Type B pancreatic cell (in vitro differentiated cells): ENCODE data around the gene CRLF1. TPM values are rescaled to one million over a fixed set of nuclear protein-coding genes. Genes with fewer than 3 reads are reported as not detected.

ENCODE experiments used
- DNase-seq: peaks from one replicate; pipeline ENCODE4 v3.0.0; 2021; ENCODE audit warnings: mixed read lengths; ENCODE audit not compliant: unreplicated experiment; ENCODE audit errors: extremely low spot score
- H3K27ac Mint-ChIP-seq: 2 replicates; pipeline ENCODE4 v1.8.0; 2021; ENCODE audit warnings: mild to moderate bottlenecking, mixed read lengths
- H3K27me3 Mint-ChIP-seq: 2 replicates; pipeline ENCODE4 v1.8.0; 2021; ENCODE audit warnings: mixed read lengths
- H3K36me3 Mint-ChIP-seq: 2 replicates; pipeline ENCODE4 v1.8.0; 2021; ENCODE audit warnings: mixed read lengths
- H3K4me1 Mint-ChIP-seq: one replicate; pipeline ENCODE4 v1.8.0; 2021; ENCODE audit warnings: mixed read lengths; ENCODE audit not compliant: unreplicated experiment
- H3K4me3 Mint-ChIP-seq: 2 replicates; pipeline ENCODE4 v1.8.0; 2021; ENCODE audit warnings: mild to moderate bottlenecking, mixed read lengths
- H3K9me3 Mint-ChIP-seq: 2 replicates; pipeline ENCODE4 v1.8.0; 2021; ENCODE audit warnings: mixed read lengths
- CTCF ChIP-seq: fragments of 200-600 bp; sonication (generic); conservative IDR thresholded peaks from 2 replicates; pipeline ENCODE4 v1.5.0; 2021; ENCODE audit warnings: antibody characterized with exemption, mild to moderate bottlenecking
- total RNA-seq: library from RNA; stranded (reverse); gene quantifications from 2 replicates; pipeline ENCODE4 v1.2.1, GENCODE V29; 2021; ENCODE audit warnings: low replicate concordance

Gene CRLF1
- total RNA-seq, 1 donor from 2014 or later: 7.8 TPM

- peak overlapping the region; percentile 90 for H3K4me3 Mint-ChIP-seq
- peak overlapping the region; percentile 89 for H3K27ac Mint-ChIP-seq
- no peaks in the 10 kb centered on the region for H3K27me3 Mint-ChIP-seq
- H3K9me3 Mint-ChIP-seq: no peaks in the 10 kb centered on the region
- TF ChIP-seq CTCF: no peak
- no peak for DNase-seq
- H3K36me3 Mint-ChIP-seq: no peaks in the 10 kb centered on the region
- H3K4me1 Mint-ChIP-seq: no peaks in the 10 kb centered on the region
These were observed 62.7 kb downstream of the CRLF1 start for GRCh38 chr19:18543814-18544475.

Other genes starting within 250 kb of the CRLF1 start
- 102 and 106 TPM in 2 replicates for gene GDF15, start 220.6 kb downstream of the CRLF1 start, total RNA-seq
- gene LRRC25, start 209.2 kb downstream of the CRLF1 start, total RNA-seq: 0.19 TPM in 1 of 2 replicates, not detected in the other
- gene SSBP4, start 187.4 kb downstream of the CRLF1 start, total RNA-seq: 76.7 and 99.0 TPM in 2 replicates
- 278 and 303 TPM in 2 replicates for gene ISYNA1, start 168.7 kb downstream of the CRLF1 start, total RNA-seq
- gene ELL, start 84.7 kb downstream of the CRLF1 start, total RNA-seq: 13.6 and 16.7 TPM in 2 replicates
- 151 and 191 TPM in 2 replicates for gene FKBP8, start 63.2 kb downstream of the CRLF1 start, total RNA-seq
- gene KXD1, start 48.9 kb downstream of the CRLF1 start, total RNA-seq: 72.9 and 73.9 TPM in 2 replicates
- gene UBA52, start 34.9 kb downstream of the CRLF1 start, total RNA-seq: 1,126 and 1,202 TPM in 2 replicates
- 54.0 and 63.5 TPM in 2 replicates for gene REX1BD, start 18.0 kb downstream of the CRLF1 start, total RNA-seq
- gene TMEM59L, start 6.1 kb upstream of the CRLF1 start, total RNA-seq: 4.6 and 9.4 TPM in 2 replicates
- gene KLHL26, start 30.2 kb upstream of the CRLF1 start, total RNA-seq: 11.0 and 11.1 TPM in 2 replicates
- 14.2 and 20.2 TPM in 2 replicates for gene CRTC1, start 76.9 kb upstream of the CRLF1 start, total RNA-seq
- gene COMP, start 184.5 kb upstream of the CRLF1 start, total RNA-seq: 0.12 and 0.43 TPM in 2 replicates
- 72.1 and 76.5 TPM in 2 replicates for gene UPF1, start 225.2 kb upstream of the CRLF1 start, total RNA-seq